IMR-90 (cell line): ENCODE data around the gene IGFBP6. TPM values are rescaled to one million over a fixed set of nuclear protein-coding genes. Genes with fewer than 3 reads are reported as not detected.
A peak's percentile ranks its signal among the peaks of the same experiment; 100 is the strongest.

Experiments used
- ATAC-seq: fragments of 200-7000 bp; cut with Tn5 transposase; 2 replicates; pipeline ENCODE4 v1.9.1; 2020; ENCODE audit warnings: low read depth, mild to moderate bottlenecking, moderate library complexity
- BruUV-seq: library from RNA; stranded (reverse); fragments of 400-500 nt; replicated peaks from 2 replicates; lab custom pipeline; 2021; lab: Mats Ljungman, UMichigan
- CTCF ChIA-PET: fragments of 300-600 bp; formaldehyde crosslinking; extraction: SDS; loops from one replicate; lab custom pipeline; 2021; ENCODE audit warnings: antibody characterized with exemption; lab: Yijun Ruan, JAX
- POLR2A ChIA-PET: fragments of 300-600 bp; sonication (Branson Sonifier 250); formaldehyde crosslinking; loops from one replicate; lab custom pipeline; 2022; ENCODE audit warnings: antibody characterized with exemption; ENCODE audit not compliant: unreplicated experiment; lab: Charles Lee
- DNase-seq: peaks from one replicate; pipeline ENCODE4 v3.0.0; 2013
- H2AFZ ChIP-seq: replicated peaks from 2 replicates; pipeline ENCODE3; 2013; ENCODE audit warnings: low read length, mild to moderate bottlenecking; ENCODE audit not compliant: poor library complexity
- H2AK5ac ChIP-seq: 2 replicates; pipeline ENCODE4 v1.6.1; 2013; ENCODE audit warnings: low read depth, low read length, inconsistent platforms
- H2AK9ac ChIP-seq: replicated peaks from 2 replicates; pipeline ENCODE3; 2013; ENCODE audit warnings: mild to moderate bottlenecking, low read depth, low read length, moderate library complexity; ENCODE audit not compliant: poor library complexity
- H2BK120ac ChIP-seq: 2 replicates; pipeline ENCODE4 v1.6.1; 2013; ENCODE audit warnings: low read depth, low read length, inconsistent platforms
- H2BK15ac ChIP-seq: 3 replicates; pipeline ENCODE4 v1.6.1; 2013; ENCODE audit warnings: low read depth, low read length, inconsistent platforms
- H2BK20ac ChIP-seq: 2 replicates; pipeline ENCODE4 v1.6.1; 2013; ENCODE audit warnings: low read depth, mild to moderate bottlenecking, inconsistent platforms, low read length, moderate library complexity
- H2BK5ac ChIP-seq: 2 replicates; pipeline ENCODE4 v1.6.1; 2013; ENCODE audit warnings: mild to moderate bottlenecking, low read depth, low read length, inconsistent platforms; ENCODE audit not compliant: poor library complexity, severe bottlenecking
- H3K14ac ChIP-seq: replicated peaks from 2 replicates; pipeline ENCODE4 v1.6.1; 2013; ENCODE audit warnings: low read depth, low read length, inconsistent platforms
- H3K18ac ChIP-seq: 2 replicates; pipeline ENCODE4 v1.6.1; 2013; ENCODE audit warnings: low read depth, low read length, control low read depth
- H3K23ac ChIP-seq: 2 replicates; pipeline ENCODE4 v1.6.1; 2013; ENCODE audit warnings: low read depth, low read length, inconsistent platforms
- H3K27ac ChIP-seq: 2 replicates; pipeline ENCODE4 v1.5.1; 2013; ENCODE audit warnings: mild to moderate bottlenecking, control low read depth, low read length; ENCODE audit not compliant: insufficient read depth
- H3K27me3 ChIP-seq: 2 replicates; pipeline ENCODE4 v1.6.1; 2013; ENCODE audit warnings: low read length; ENCODE audit not compliant: control insufficient read depth, insufficient read depth
- H3K36me3 ChIP-seq: 2 replicates; pipeline ENCODE4 v1.6.1; 2013; ENCODE audit warnings: low read length, mixed read lengths; ENCODE audit not compliant: control insufficient read depth, insufficient read depth
- H3K4ac ChIP-seq: 2 replicates; pipeline ENCODE4 v1.6.1; 2013; ENCODE audit warnings: low read depth, low read length, inconsistent platforms
- H3K4me1 ChIP-seq: 2 replicates; pipeline ENCODE4 v1.6.1; 2013; ENCODE audit warnings: low read length, mixed read lengths; ENCODE audit not compliant: control insufficient read depth, insufficient read depth
- H3K4me2 ChIP-seq: 2 replicates; pipeline ENCODE4 v1.6.1; 2013; ENCODE audit warnings: low read depth, mild to moderate bottlenecking, control low read depth, low read length, moderate library complexity
- H3K4me3 ChIP-seq: 2 replicates; pipeline ENCODE4 v1.5.1; 2013; ENCODE audit warnings: low read depth, mild to moderate bottlenecking, control low read depth, low read length, moderate library complexity; ENCODE audit not compliant: insufficient read depth
- H3K56ac ChIP-seq: 2 replicates; pipeline ENCODE4 v1.6.1; 2013; ENCODE audit warnings: low read length, inconsistent platforms; ENCODE audit not compliant: insufficient read depth; ENCODE audit errors: extremely low read depth
- H3K79me1 ChIP-seq, 2 experiments: 2 replicates each; pipeline ENCODE4 v1.6.1; 2013; ENCODE audit warnings: low read length in 2 of 2, inconsistent platforms in 1 of 2, low read depth in 1 of 2
- H3K9ac ChIP-seq: 2 replicates; pipeline ENCODE4 v1.6.1; 2013; ENCODE audit warnings: low read depth, low read length, control low read depth
- H3K9me1 ChIP-seq: 2 replicates; pipeline ENCODE4 v1.6.1; 2013; ENCODE audit warnings: low read length, inconsistent platforms; ENCODE audit not compliant: insufficient read depth
- H3K9me3 ChIP-seq: 2 replicates; pipeline ENCODE4 v1.6.1; 2013; ENCODE audit warnings: low read length; ENCODE audit not compliant: control insufficient read depth, insufficient read depth
- H4K20me1 ChIP-seq: 2 replicates; pipeline ENCODE4 v1.6.1; 2013; ENCODE audit warnings: low read length, inconsistent platforms; ENCODE audit not compliant: insufficient read depth
- H4K5ac ChIP-seq: 2 replicates; pipeline ENCODE4 v1.6.1; 2013; ENCODE audit warnings: mild to moderate bottlenecking, low read depth, low read length, control low read depth
- H4K8ac ChIP-seq, 2 experiments: 2 replicates each; pipeline ENCODE4 v1.6.1; 2013; ENCODE audit warnings: low read depth in 2 of 2, low read length in 2 of 2, control low read depth in 1 of 2, inconsistent platforms in 1 of 2
- H4K91ac ChIP-seq: 2 replicates; pipeline ENCODE4 v1.6.1; 2013; ENCODE audit warnings: low read depth, low read length, inconsistent platforms; ENCODE audit not compliant: insufficient read depth
- BHLHE40 ChIP-seq: fragments of 150-350 bp; IDR thresholded peaks from 2 replicates; pipeline ENCODE4 v1.6.1; 2016; ENCODE audit warnings: mild to moderate bottlenecking, low read depth, low read length
- FOS ChIP-seq: fragments of 150-350 bp; IDR thresholded peaks from 2 replicates; pipeline ENCODE4 v1.6.1; 2016; ENCODE audit warnings: low read depth, low read length
- MAFK ChIP-seq: IDR thresholded peaks from 2 replicates; pipeline ENCODE4 v1.6.1; 2012; ENCODE audit warnings: low read depth, low read length, improper control_type of control experiment
- MAZ ChIP-seq: IDR thresholded peaks from 2 replicates; pipeline ENCODE4 v1.6.1; 2012; ENCODE audit warnings: low read depth, mild to moderate bottlenecking, low read length, improper control_type of control experiment, moderate library complexity, borderline replicate concordance
- NFE2L2 ChIP-seq: fragments of 150-350 bp; IDR thresholded peaks from 2 replicates; pipeline ENCODE4 v1.6.1; 2016; ENCODE audit warnings: low read depth, mild to moderate bottlenecking, low read length
- POLR2A ChIP-seq: IDR thresholded peaks from 2 replicates; pipeline ENCODE4 v1.6.1; 2012; ENCODE audit warnings: mild to moderate bottlenecking, low read depth, low read length
- RAD21 ChIP-seq: IDR thresholded peaks from 2 replicates; pipeline ENCODE4 v1.6.1; 2012; ENCODE audit warnings: low read length, improper control_type of control experiment
- RCOR1 ChIP-seq: IDR thresholded peaks from 2 replicates; pipeline ENCODE4 v1.6.1; 2012; ENCODE audit warnings: mild to moderate bottlenecking, low read length, improper control_type of control experiment; ENCODE audit not compliant: insufficient replicate concordance
- RFX5 ChIP-seq: IDR thresholded peaks from 2 replicates; pipeline ENCODE4 v1.8.0; 2012; ENCODE audit warnings: low read depth, mild to moderate bottlenecking, low read length, moderate library complexity
- SMC3 ChIP-seq: fragments of 150-350 bp; IDR thresholded peaks from 2 replicates; pipeline ENCODE4 v1.6.1; 2016; ENCODE audit warnings: low read depth, mild to moderate bottlenecking, antibody characterized with exemption, low read length, moderate library complexity
- WGBS, 2 experiments: methylation state at CpG; one replicate each; pipeline versions ENCODE4 v1.1.5 to v1.1.7; 2013; ENCODE audit warnings: missing lambda C conversion rate in 2 of 2; ENCODE audit not compliant: insufficient read length in 1 of 2; ENCODE audit errors: extremely low coverage in 2 of 2; 5-methylcytosine and 5-hydroxymethylcytosine counted together
- dilution Hi-C: fragments of 300-500 bp; cut with HindIII; formaldehyde crosslinking; loops from one replicate; pipeline ENCODE4 v1.14.3; 2018; ENCODE audit warnings: low sequenced_read_pairs; ENCODE audit not compliant: unreplicated experiment
- in situ Hi-C: fragments of 300-500 bp; cut with MboI; formaldehyde crosslinking; loops from 3 replicates; pipeline ENCODE4 v1.14.3; 2019; ENCODE audit warnings: low sequenced_read_pairs, inconsistent platforms, mixed read lengths
- intact Hi-C: fragments of 100-400 bp; cut with micrococcal nuclease; formaldehyde crosslinking; loops from 2 replicates; pipeline ENCODE4 v1.10.0; 2022
- polyA plus RNA-seq, 3 experiments: library from polyadenylated mRNA; depleted of rRNA; stranded (reverse); fragments of >200 nt; gene quantifications; 2 replicates each; pipeline ENCODE4 v1.2.3, GENCODE V29; 2012; ENCODE audit warnings: low replicate concordance in 1 of 3
- total RNA-seq: library from RNA; depleted of rRNA; stranded (reverse); fragments of >200 nt; gene quantifications from 2 replicates; pipeline ENCODE4 v1.2.3, GENCODE V29; 2012
- TF ChIP-seq, protein P1 (sequence below): fragments of 150-350 bp; IDR thresholded peaks from 2 replicates; pipeline ENCODE4 v1.6.1; 2016; ENCODE audit warnings: low read depth, mild to moderate bottlenecking, low read length, moderate library complexity, borderline replicate concordance
- TF ChIP-seq, protein P2 (sequence below): conservative IDR thresholded peaks from 2 replicates; pipeline ENCODE4 v1.5.1; 2012; ENCODE audit warnings: mild to moderate bottlenecking, low read depth, low read length, improper control_type of control experiment

Gene IGFBP6
- total and polyA plus RNA-seq, 2 of the 4 experiments (the other 2 are of a cell fraction): 124 to 337 TPM

DNA sequence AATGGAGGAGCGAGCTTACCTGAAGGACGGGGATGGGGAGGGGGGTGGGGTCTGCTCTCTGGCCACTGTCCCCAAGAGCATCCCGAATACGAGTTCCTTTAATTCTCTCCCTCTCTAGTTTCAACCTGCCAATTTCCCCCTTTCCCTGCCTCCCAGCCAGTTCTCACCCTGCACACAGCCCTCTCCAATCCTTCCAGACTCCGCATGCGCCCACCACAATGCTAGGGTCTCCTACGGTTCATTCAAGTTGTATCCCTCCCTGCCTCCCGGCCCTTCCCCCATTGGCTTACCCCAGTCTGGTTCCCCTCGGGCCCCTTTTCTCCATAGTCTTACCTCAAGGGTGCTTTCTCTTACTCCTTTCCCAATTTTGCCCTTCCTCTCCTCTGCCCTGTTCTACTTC, 708 bp upstream of the IGFBP6 start:
- Histone ChIP-seq H4K5ac (peak overlapping the region; percentile 97), H4K20me1 (no peaks in the 10 kb centered on the region), H2BK5ac (peak overlapping the region; percentile 96), H2AK5ac (peak overlapping the region; percentile 91), H3K18ac (peak overlapping the region; percentile 96), H2BK15ac (peak overlapping the region; percentile 73; the same call in 2 of the 3 replicates), H2BK120ac (peak overlapping the region; percentile 78), H4K91ac (peak overlapping the region; percentile 78), H3K9ac (peak overlapping the region; percentile 81), H3K14ac (peak overlapping the region; percentile 99), H3K9me1 (peaks cover 28% of the 10 kb centered on the region), H3K23ac (peak overlapping the region; percentile 93), H3K4me3 (peak overlapping the region; percentile 60), H3K4me2 (peak overlapping the region; percentile 98), H3K36me3 (peaks cover 2% of the 10 kb centered on the region; the same call in 1 of the 2 replicates), H3K79me1 (peaks cover 0 to 38% of the 10 kb centered on the region in 2 experiments; a peak in 3 of 4 replicates), H3K27me3 (no peaks in the 10 kb centered on the region), H2AFZ (peak overlapping the region; percentile 89), H2AK9ac (peak overlapping the region; percentile 100), H4K8ac (peak overlapping the region; percentile 84 to 89), H3K9me3 (no peaks in the 10 kb centered on the region), H3K27ac (peak overlapping the region; percentile 94), H3K4me1 (peaks cover 32% of the 10 kb centered on the region), H2BK20ac (peak overlapping the region; percentile 64), H3K4ac (peak overlapping the region; percentile 100), H3K56ac (peak overlapping the region; percentile 69)
- WGBS, 2 experiments: 13% methylated on average over 5 of the region's 9 CpGs; no CpG with 5 or more reads in 1 of the 2 experiments
- intact Hi-C loops (no loop called here), in situ Hi-C loops (no loop called here), dilution Hi-C loops (no loop called here)
- no TSS peak for BruUV-seq
- CTCF ChIA-PET: interaction anchor here (3.9 kb wide), 1 partner anchor 31 kb away, joined by 39 read pairs; no protein-coding TSS in a partner anchor
- DNase-seq (no peak), ATAC-seq (no peak)
- TF ChIP-seq RFX5 (no peak), MAFK (no peak), RCOR1 (no peak), RAD21 (no peak), FOS (no peak), MAZ (no peak), POLR2A (no peak), NFE2L2 (no peak), SMC3 (no peak), BHLHE40 (no peak)
- TF ChIP-seq, protein P1, sequence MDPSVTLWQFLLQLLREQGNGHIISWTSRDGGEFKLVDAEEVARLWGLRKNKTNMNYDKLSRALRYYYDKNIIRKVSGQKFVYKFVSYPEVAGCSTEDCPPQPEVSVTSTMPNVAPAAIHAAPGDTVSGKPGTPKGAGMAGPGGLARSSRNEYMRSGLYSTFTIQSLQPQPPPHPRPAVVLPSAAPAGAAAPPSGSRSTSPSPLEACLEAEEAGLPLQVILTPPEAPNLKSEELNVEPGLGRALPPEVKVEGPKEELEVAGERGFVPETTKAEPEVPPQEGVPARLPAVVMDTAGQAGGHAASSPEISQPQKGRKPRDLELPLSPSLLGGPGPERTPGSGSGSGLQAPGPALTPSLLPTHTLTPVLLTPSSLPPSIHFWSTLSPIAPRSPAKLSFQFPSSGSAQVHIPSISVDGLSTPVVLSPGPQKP: no peak
- TF ChIP-seq, protein P2, sequence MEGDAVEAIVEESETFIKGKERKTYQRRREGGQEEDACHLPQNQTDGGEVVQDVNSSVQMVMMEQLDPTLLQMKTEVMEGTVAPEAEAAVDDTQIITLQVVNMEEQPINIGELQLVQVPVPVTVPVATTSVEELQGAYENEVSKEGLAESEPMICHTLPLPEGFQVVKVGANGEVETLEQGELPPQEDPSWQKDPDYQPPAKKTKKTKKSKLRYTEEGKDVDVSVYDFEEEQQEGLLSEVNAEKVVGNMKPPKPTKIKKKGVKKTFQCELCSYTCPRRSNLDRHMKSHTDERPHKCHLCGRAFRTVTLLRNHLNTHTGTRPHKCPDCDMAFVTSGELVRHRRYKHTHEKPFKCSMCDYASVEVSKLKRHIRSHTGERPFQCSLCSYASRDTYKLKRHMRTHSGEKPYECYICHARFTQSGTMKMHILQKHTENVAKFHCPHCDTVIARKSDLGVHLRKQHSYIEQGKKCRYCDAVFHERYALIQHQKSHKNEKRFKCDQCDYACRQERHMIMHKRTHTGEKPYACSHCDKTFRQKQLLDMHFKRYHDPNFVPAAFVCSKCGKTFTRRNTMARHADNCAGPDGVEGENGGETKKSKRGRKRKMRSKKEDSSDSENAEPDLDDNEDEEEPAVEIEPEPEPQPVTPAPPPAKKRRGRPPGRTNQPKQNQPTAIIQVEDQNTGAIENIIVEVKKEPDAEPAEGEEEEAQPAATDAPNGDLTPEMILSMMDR: no peak
- POLR2A ChIA-PET: interaction anchor here (0.6 kb wide), 1 partner anchor 49 kb away, joined by 3 read pairs; no protein-coding TSS in a partner anchor
